HL-60 (cell line): ENCODE data around the gene NFIA.

Source experiments
- DNase-seq, 2 experiments: peaks; one replicate each; pipeline ENCODE4 v3.0.0-alpha.2; 2010 to 2020; ENCODE audit warnings: low read depth in 1 of 2, low spot score in 1 of 2
- H3K27ac ChIP-seq: fragments of 250-450 bp; sonication (Bioruptor Pico); replicated peaks from 2 replicates; pipeline ENCODE4 v1.5.1; 2020; ENCODE audit warnings: mild to moderate bottlenecking, moderate library complexity
- H3K27me3 ChIP-seq: fragments of 250-450 bp; sonication (Bioruptor Pico); 2 replicates; pipeline ENCODE4 v1.5.1; 2021; ENCODE audit warnings: mild to moderate bottlenecking, moderate library complexity; ENCODE audit not compliant: insufficient read depth, poor library complexity, severe bottlenecking
- H3K4me3 ChIP-seq: replicated peaks from 2 replicates; pipeline ENCODE4 v1.5.1; 2011; ENCODE audit warnings: mild to moderate bottlenecking, control low read depth, low read length; ENCODE audit not compliant: insufficient read depth
- GABPA ChIP-seq: IDR thresholded peaks from 2 replicates; pipeline ENCODE4 v1.6.1; 2012; ENCODE audit warnings: low read depth
- POLR2AphosphoS5 ChIP-seq: IDR thresholded peaks from 2 replicates; pipeline ENCODE4 v1.6.1; 2012; ENCODE audit warnings: low read depth
- SPI1 ChIP-seq: IDR thresholded peaks from 2 replicates; pipeline ENCODE4 v1.6.1; 2012; ENCODE audit warnings: low read depth, mild to moderate bottlenecking, borderline replicate concordance
- TF ChIP-seq, protein P1 (sequence below): IDR thresholded peaks from 2 replicates; pipeline ENCODE4 v1.6.1; 2012; ENCODE audit warnings: low read depth; ENCODE audit not compliant: insufficient replicate concordance
- TF ChIP-seq, protein P2 (sequence below): IDR thresholded peaks from one replicate; pipeline ENCODE4 v1.5.1; 2011; ENCODE audit warnings: low read length, control low read depth, inconsistent platforms; ENCODE audit not compliant: insufficient read depth

Gene NFIA

DNA sequence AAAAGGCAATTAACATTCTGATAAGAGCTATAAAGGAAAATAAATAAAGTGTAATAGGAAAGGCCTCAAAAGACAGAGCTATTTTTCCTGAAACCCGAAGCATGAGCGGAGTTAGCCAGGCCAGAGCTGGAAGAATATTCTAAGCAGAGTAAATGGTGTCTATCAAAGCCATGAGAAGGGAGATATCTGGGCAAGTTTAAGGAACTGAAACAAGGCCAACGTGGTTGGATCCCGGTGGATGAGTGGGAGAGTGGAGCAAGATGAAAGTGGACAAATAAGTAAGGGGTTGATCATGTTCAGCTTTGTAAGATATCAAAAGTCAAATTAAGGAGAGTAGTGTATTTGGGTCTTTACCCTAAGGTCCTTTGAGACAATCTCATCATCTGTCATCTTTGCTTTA lies 408.6 kb downstream of the NFIA start:
- no peak for DNase-seq
- H3K27me3 ChIP-seq: peaks cover 3% of the 10 kb centered on the region
- H3K4me3 ChIP-seq: no peak overlapping the region
- no peak for TF ChIP-seq SPI1
- TF ChIP-seq, protein P1, sequence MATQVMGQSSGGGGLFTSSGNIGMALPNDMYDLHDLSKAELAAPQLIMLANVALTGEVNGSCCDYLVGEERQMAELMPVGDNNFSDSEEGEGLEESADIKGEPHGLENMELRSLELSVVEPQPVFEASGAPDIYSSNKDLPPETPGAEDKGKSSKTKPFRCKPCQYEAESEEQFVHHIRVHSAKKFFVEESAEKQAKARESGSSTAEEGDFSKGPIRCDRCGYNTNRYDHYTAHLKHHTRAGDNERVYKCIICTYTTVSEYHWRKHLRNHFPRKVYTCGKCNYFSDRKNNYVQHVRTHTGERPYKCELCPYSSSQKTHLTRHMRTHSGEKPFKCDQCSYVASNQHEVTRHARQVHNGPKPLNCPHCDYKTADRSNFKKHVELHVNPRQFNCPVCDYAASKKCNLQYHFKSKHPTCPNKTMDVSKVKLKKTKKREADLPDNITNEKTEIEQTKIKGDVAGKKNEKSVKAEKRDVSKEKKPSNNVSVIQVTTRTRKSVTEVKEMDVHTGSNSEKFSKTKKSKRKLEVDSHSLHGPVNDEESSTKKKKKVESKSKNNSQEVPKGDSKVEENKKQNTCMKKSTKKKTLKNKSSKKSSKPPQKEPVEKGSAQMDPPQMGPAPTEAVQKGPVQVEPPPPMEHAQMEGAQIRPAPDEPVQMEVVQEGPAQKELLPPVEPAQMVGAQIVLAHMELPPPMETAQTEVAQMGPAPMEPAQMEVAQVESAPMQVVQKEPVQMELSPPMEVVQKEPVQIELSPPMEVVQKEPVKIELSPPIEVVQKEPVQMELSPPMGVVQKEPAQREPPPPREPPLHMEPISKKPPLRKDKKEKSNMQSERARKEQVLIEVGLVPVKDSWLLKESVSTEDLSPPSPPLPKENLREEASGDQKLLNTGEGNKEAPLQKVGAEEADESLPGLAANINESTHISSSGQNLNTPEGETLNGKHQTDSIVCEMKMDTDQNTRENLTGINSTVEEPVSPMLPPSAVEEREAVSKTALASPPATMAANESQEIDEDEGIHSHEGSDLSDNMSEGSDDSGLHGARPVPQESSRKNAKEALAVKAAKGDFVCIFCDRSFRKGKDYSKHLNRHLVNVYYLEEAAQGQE: no peak
- TF ChIP-seq POLR2AphosphoS5: no peak
- TF ChIP-seq GABPA: no peak
- TF ChIP-seq, protein P2, sequence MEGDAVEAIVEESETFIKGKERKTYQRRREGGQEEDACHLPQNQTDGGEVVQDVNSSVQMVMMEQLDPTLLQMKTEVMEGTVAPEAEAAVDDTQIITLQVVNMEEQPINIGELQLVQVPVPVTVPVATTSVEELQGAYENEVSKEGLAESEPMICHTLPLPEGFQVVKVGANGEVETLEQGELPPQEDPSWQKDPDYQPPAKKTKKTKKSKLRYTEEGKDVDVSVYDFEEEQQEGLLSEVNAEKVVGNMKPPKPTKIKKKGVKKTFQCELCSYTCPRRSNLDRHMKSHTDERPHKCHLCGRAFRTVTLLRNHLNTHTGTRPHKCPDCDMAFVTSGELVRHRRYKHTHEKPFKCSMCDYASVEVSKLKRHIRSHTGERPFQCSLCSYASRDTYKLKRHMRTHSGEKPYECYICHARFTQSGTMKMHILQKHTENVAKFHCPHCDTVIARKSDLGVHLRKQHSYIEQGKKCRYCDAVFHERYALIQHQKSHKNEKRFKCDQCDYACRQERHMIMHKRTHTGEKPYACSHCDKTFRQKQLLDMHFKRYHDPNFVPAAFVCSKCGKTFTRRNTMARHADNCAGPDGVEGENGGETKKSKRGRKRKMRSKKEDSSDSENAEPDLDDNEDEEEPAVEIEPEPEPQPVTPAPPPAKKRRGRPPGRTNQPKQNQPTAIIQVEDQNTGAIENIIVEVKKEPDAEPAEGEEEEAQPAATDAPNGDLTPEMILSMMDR: no peak
- no peak overlapping the region for H3K27ac ChIP-seq

DNA sequence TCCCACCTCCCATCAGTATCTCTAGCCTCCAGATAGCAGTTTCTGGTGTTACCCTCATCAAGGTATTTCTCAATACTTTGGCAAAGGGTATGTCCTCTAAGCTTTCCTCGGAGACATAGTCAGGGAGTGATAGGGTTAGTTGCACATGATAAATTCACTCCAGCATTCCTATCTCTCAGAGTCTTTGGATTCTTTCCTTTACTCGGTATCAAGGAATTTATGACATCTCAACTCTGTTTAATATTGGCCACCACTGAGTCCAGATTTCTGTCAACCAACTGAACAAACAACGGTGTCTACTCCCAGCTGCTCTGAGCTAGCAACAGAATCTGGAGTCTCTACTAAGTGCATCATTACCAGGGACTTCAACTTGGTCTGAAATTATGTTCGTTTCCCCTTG lies 409.1 kb downstream of the NFIA start:
- Histone ChIP-seq H3K4me3 (no peak overlapping the region), H3K27me3 (peaks cover 3% of the 10 kb centered on the region), H3K27ac (no peak overlapping the region)
- no peak for DNase-seq
- TF ChIP-seq, protein P1: no peak
- TF ChIP-seq POLR2AphosphoS5 (no peak), GABPA (no peak), SPI1 (no peak)
- TF ChIP-seq, protein P2: no peak

DNA sequence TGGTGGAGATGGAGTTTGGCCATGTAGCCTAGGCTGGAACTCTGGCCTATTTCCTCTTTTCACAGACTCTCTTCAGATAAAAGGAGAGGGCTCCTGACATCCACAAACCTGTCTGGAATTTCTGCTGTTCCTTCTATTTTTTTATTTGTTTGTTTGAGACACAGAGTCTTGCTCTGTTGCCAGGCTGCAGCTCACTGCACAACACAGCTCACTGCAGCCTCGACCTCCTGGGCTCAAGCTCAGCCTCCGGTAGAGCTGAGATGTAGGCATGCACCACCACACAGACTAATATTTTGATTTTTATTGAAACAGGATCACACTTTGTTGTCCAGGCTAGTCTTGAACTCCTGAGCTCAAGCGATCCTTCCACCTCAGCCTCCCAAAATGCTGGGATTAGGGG lies 411.6 kb downstream of the NFIA start:
- Histone ChIP-seq H3K27ac (no peak overlapping the region), H3K4me3 (no peak overlapping the region), H3K27me3 (peaks cover 3% of the 10 kb centered on the region)
- no peak for DNase-seq
- TF ChIP-seq POLR2AphosphoS5: no peak
- TF ChIP-seq GABPA: no peak
- TF ChIP-seq, protein P1: no peak
- no peak for TF ChIP-seq SPI1
